ENCODE results near the gene ZNF654. TPM values are rescaled to one million over a fixed set of nuclear protein-coding genes. Genes with fewer than 3 reads are reported as not detected.

The ZNF654 gene
- total and polyA plus RNA-seq, 2 experiments from 2014 or later, result 6.2 to 7.5 TPM

DNA sequence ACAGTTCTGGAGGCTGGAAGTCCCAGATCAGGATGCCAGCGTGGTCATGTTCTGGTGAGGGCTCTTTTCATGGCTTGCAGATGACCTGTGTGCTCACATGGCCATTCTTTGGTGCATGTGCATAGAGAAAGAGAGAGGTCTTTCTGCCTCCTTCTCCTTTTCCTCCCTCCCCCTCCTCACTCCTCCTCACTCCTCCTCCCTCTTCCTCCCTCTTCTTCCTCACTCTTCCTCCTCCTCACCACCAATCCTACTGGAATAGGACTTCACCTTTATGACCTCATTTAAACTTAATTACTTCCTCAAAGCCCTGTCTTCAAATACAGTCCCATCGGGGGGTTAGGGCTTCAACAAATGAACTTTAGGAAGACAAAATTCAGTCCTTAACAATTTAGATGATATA is 23.8 kb downstream of the ZNF654 start:
- Histone ChIP-seq H3K79me2 (replicated peaks; ENCODE audit: insufficient read depth) (peaks cover 44% of the 10 kb centered on the region), H4K20me1 (replicated peaks; ENCODE audit: insufficient read depth) (no peaks in the 10 kb centered on the region), H3K36me3 (ENCODE audit: insufficient read depth) (no peaks in the 10 kb centered on the region), H3K4me1 (ENCODE audit: insufficient read depth) (no peaks in the 10 kb centered on the region), H3F3A (replicated peaks; ENCODE audit: low read depth) (no peaks in the 10 kb centered on the region), H2AFZ (no peak overlapping the region), H3K27me3 (ENCODE audit: insufficient read depth) (no peaks in the 10 kb centered on the region), H3K4me3 (no peak overlapping the region), H3K27ac (ENCODE audit: low read depth) (no peak overlapping the region), H3K9me2 (ENCODE audit: insufficient read depth) (no peaks in the 10 kb centered on the region), H3K4me2 (no peak overlapping the region)
- Mint-ChIP-seq H3K36me3 (ENCODE audit: low read depth) (peaks cover 17% of the 10 kb centered on the region), H3K4me3 (no peak overlapping the region), H3K4me1 (peaks cover 10% of the 10 kb centered on the region; the same call in 2 of the 3 replicates), H3K27me3 (ENCODE audit: insufficient read depth, low read depth, poor library complexity) (peaks cover 2% of the 10 kb centered on the region), H3K9me3 (0 out of 3 replicates have a peak, but pooled peaks cover 2% of the 10 kb centered on the region), H3K27ac (no peak overlapping the region; the same call in 1 of the 2 replicates)
- no peak for DNase-seq (ENCODE audit: low spot score)
- ATAC-seq, result no peak
- TF ChIP-seq CREB1 (CRISPR knock-in tag; IDR thresholded peaks at IDR 0.05; ENCODE audit: low read depth) (no peak), JUNB (IDR thresholded peaks at IDR 0.05; ENCODE audit: unreplicated experiment) (no peak)

DNA sequence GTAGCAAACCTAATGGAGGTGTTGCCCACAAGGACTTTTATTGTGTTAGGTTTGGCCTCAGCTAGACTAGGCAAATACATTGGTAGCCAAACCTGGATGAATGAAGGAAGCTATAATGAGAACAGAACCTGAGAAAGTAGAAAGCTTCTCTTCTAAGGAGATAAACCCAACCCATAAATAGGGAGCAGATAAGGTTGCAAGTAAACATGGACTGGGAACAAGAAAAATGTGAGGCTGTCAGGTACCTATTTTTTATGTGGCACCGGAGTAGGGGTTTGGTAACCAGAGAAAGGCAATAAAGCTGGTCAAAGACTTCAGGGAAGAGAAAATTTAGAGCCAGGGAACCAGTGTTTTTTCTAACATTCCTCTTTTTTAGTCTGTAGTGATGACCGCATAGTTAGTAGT is 25.0 kb downstream of the ZNF654 start:
- H3K27ac Mint-ChIP-seq, result peak overlapping the region; percentile 16; the same call in 1 of the 2 replicates
- Histone ChIP-seq H3K27me3 (ENCODE audit: insufficient read depth) (no peaks in the 10 kb centered on the region), H2AFZ (no peak overlapping the region), H3K79me2 (replicated peaks; ENCODE audit: insufficient read depth) (peaks cover 36% of the 10 kb centered on the region), H3F3A (replicated peaks; ENCODE audit: low read depth) (no peaks in the 10 kb centered on the region), H3K36me3 (ENCODE audit: insufficient read depth) (no peaks in the 10 kb centered on the region), H4K20me1 (replicated peaks; ENCODE audit: insufficient read depth) (no peaks in the 10 kb centered on the region), H3K27ac (ENCODE audit: low read depth) (no peak overlapping the region), H3K4me2 (no peak overlapping the region), H3K4me1 (ENCODE audit: insufficient read depth) (no peaks in the 10 kb centered on the region), H3K4me3 (no peak overlapping the region), H3K9me2 (ENCODE audit: insufficient read depth) (no peaks in the 10 kb centered on the region)
- no peak for TF ChIP-seq EZH2 (IDR thresholded peaks at IDR 0.05; ENCODE audit: low read depth, unreplicated experiment)
- H3K36me3 Mint-ChIP-seq (ENCODE audit: low read depth), result peaks cover 17% of the 10 kb centered on the region
- ATAC-seq (no peak), DNase-seq (ENCODE audit: low spot score) (no peak)
- H3K9me3 Mint-ChIP-seq, result 0 out of 3 replicates have a peak, but pooled peaks cover 2% of the 10 kb centered on the region
- peaks cover 2% of the 10 kb centered on the region for H3K27me3 Mint-ChIP-seq (ENCODE audit: insufficient read depth, low read depth, poor library complexity)
- H3K4me3 Mint-ChIP-seq, result no peak overlapping the region
- H3K4me1 Mint-ChIP-seq, result peaks cover 9% of the 10 kb centered on the region; the same call in 2 of the 3 replicates

GRCh38 chr3:88090681-88091080 is 31.6 kb downstream of the ZNF654 start:
- DNase-seq (ENCODE audit: low spot score), result no peak
- H4K20me1 ChIP-seq (replicated peaks; ENCODE audit: insufficient read depth), result no peaks in the 10 kb centered on the region
- H3K36me3 ChIP-seq (ENCODE audit: insufficient read depth), result 0 out of 2 replicates have a peak, but pooled peaks cover 4% of the 10 kb centered on the region
- no peaks in the 10 kb centered on the region for H3F3A ChIP-seq (replicated peaks; ENCODE audit: low read depth)
- Mint-ChIP-seq H3K4me3 (no peak overlapping the region), H3K27me3 (ENCODE audit: insufficient read depth, low read depth, poor library complexity) (peaks cover 2% of the 10 kb centered on the region), H3K36me3 (ENCODE audit: low read depth) (peaks cover 15% of the 10 kb centered on the region; the same call in 2 of the 3 replicates), H3K27ac (no peak overlapping the region), H3K4me1 (no peaks in the 10 kb centered on the region), H3K9me3 (peaks cover 5% of the 10 kb centered on the region; the same call in 2 of the 3 replicates)
- H2AFZ ChIP-seq, result no peak overlapping the region
- H3K9me2 ChIP-seq (ENCODE audit: insufficient read depth), result no peaks in the 10 kb centered on the region
- no peak for TF ChIP-seq POLR2AphosphoS5 (IDR thresholded peaks at IDR 0.05; ENCODE audit: low read depth)
- H3K4me3 ChIP-seq, result no peak overlapping the region
- 0 out of 2 replicates have a peak, but pooled peaks cover 8% of the 10 kb centered on the region for H3K79me2 ChIP-seq (replicated peaks; ENCODE audit: insufficient read depth)
- H3K4me2 ChIP-seq, result no peak overlapping the region
- H3K4me1 ChIP-seq (ENCODE audit: insufficient read depth), result no peaks in the 10 kb centered on the region
- no peaks in the 10 kb centered on the region for H3K27me3 ChIP-seq (ENCODE audit: insufficient read depth)
- ATAC-seq, result no peak
- H3K27ac ChIP-seq (ENCODE audit: low read depth), result no peak overlapping the region

DNA sequence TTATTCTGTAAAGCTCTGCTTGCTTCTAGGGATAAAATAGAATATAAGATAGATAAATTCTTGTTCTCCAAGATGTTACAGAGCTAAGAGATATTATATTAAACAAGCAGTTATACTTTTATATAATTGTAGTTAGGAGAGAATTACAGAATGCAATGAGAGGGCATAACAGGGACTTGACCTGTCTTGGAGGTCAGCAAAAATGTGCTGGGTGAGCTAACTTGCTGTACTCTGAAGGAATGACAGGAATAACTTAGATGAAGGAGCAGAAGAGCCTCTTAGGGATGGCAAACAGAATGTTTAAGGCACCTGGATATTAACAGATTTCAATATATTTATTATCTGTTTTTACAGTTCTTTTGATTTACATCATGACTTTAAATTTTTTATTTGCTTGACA is 33.2 kb downstream of the ZNF654 start:
- Histone ChIP-seq H4K20me1 (replicated peaks; ENCODE audit: insufficient read depth) (no peaks in the 10 kb centered on the region), H3K36me3 (ENCODE audit: insufficient read depth) (0 out of 2 replicates have a peak, but pooled peaks cover 4% of the 10 kb centered on the region), H2AFZ (no peak overlapping the region), H3F3A (replicated peaks; ENCODE audit: low read depth) (no peaks in the 10 kb centered on the region), H3K9me2 (ENCODE audit: insufficient read depth) (no peaks in the 10 kb centered on the region), H3K27me3 (ENCODE audit: insufficient read depth) (no peaks in the 10 kb centered on the region), H3K4me2 (no peak overlapping the region), H3K79me2 (replicated peaks; ENCODE audit: insufficient read depth) (peaks cover 6% of the 10 kb centered on the region; the same call in 1 of the 2 replicates), H3K4me1 (ENCODE audit: insufficient read depth) (no peaks in the 10 kb centered on the region), H3K4me3 (no peak overlapping the region), H3K27ac (ENCODE audit: low read depth) (no peak overlapping the region)
- Mint-ChIP-seq H3K4me1 (no peaks in the 10 kb centered on the region), H3K4me3 (no peak overlapping the region), H3K27ac (no peak overlapping the region), H3K27me3 (ENCODE audit: insufficient read depth, low read depth, poor library complexity) (peaks cover under 1% of the 10 kb centered on the region), H3K9me3 (peaks cover 5% of the 10 kb centered on the region; the same call in 2 of the 3 replicates), H3K36me3 (ENCODE audit: low read depth) (peaks cover 14% of the 10 kb centered on the region; the same call in 2 of the 3 replicates)
- ATAC-seq (no peak), DNase-seq (ENCODE audit: low spot score) (no peak)
- TF ChIP-seq CTCF (conservative IDR thresholded peaks at IDR 0.05; ENCODE audit: low read depth in 2 of 2) (no peak), ZNF331 (CRISPR knock-in tag; IDR thresholded peaks at IDR 0.05; ENCODE audit: low read depth) (no peak), CREB1 (CRISPR knock-in tag; IDR thresholded peaks at IDR 0.05; ENCODE audit: low read depth) (no peak)
- TF ChIP-seq, protein P1, sequence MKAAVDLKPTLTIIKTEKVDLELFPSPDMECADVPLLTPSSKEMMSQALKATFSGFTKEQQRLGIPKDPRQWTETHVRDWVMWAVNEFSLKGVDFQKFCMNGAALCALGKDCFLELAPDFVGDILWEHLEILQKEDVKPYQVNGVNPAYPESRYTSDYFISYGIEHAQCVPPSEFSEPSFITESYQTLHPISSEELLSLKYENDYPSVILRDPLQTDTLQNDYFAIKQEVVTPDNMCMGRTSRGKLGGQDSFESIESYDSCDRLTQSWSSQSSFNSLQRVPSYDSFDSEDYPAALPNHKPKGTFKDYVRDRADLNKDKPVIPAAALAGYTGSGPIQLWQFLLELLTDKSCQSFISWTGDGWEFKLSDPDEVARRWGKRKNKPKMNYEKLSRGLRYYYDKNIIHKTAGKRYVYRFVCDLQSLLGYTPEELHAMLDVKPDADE (IDR thresholded peaks at IDR 0.05), result no peak
